Measurements from ENCODE around the gene MAFG.

MAFG gene

GRCh38 chr17:81935709-81936084, 8.2 kb upstream of the MAFG start:
- no peak for DNase-seq

GRCh38 chr17:81934850-81935708, 7.5 kb upstream of the MAFG start:
- no peak for DNase-seq

GRCh38 chr17:81934098-81934757, 6.7 kb upstream of the MAFG start:
- DNase-seq: no peak

GRCh38 chr17:81933178-81933699, 5.7 kb upstream of the MAFG start:
- DNase-seq: no peak

GRCh38 chr17:81932333-81932983, 4.9 kb upstream of the MAFG start:
- no peak for DNase-seq

GRCh38 chr17:81931557-81932332, 4.2 kb upstream of the MAFG start:
- no peak for DNase-seq

- DNase-seq: no peak
Observed at GRCh38 chr17:81931189-81931556, 3.6 kb upstream of the MAFG start.

GRCh38 chr17:81930142-81931125, 2.9 kb upstream of the MAFG start:
- DNase-seq: no peak

- DNase-seq: no peak
Observed at GRCh38 chr17:81929253-81930141, 2.0 kb upstream of the MAFG start.

GRCh38 chr17:81928544-81929252, 1.2 kb upstream of the MAFG start:
- DNase-seq: no peak

- DNase-seq: no peak
Observed at GRCh38 chr17:81927152-81927652, 333 bp downstream of the MAFG start.

GRCh38 chr17:81926451-81927151, 934 bp downstream of the MAFG start:
- DNase-seq: no peak

- no peak for DNase-seq
Observed at GRCh38 chr17:81925860-81926450, 1.6 kb downstream of the MAFG start.

GRCh38 chr17:81924557-81925532, 2.7 kb downstream of the MAFG start:
- no peak for DNase-seq

- no peak for DNase-seq
Observed at GRCh38 chr17:81923302-81924260, 4.0 kb downstream of the MAFG start.
